ENCODE measurements around the gene SLC1A3. TPM values are rescaled to one million over a fixed set of nuclear protein-coding genes. Genes with fewer than 3 reads are reported as not detected.

Gene SLC1A3
- total and polyA plus RNA-seq, 2 donors (not counting 1 experiment from before 2014, with no cell fraction given) = 0.37 TPM; not detected in 1

- DNase-seq = no peak
- TF ChIP-seq CTCF (IDR thresholded peaks at IDR 0.05) (no peak), EZH2 (IDR thresholded peaks at IDR 0.05; ENCODE audit: borderline replicate concordance, insufficient read depth, low read depth, low read length, poor library complexity, severe bottlenecking) (no peak)
- H3K9ac ChIP-seq (ENCODE audit: low read length) = no peak overlapping the region
- no peak overlapping the region for H3K27ac ChIP-seq (ENCODE audit: low read length in 2 of 2)
- H3K27me3 Mint-ChIP-seq = peaks cover 60% of the 10 kb centered on the region
- ChIA-PET CTCF (no interaction called here), POLR2A (no interaction called here)
- H3K9me3 Mint-ChIP-seq (ENCODE audit: insufficient read depth) = no peaks in the 10 kb centered on the region
- no peak for ATAC-seq (ENCODE audit: low read depth)
- H3K4me3 ChIP-seq (ENCODE audit: control extremely low read depth in 1 of 5, extremely low read depth in 1 of 5, insufficient read depth in 1 of 5, low read depth in 2 of 5, low read length in 4 of 5) = no peak overlapping the region
- H3K79me2 ChIP-seq (ENCODE audit: control insufficient read depth, insufficient read depth, low read length) = no peaks in the 10 kb centered on the region
- H3K4me3 Mint-ChIP-seq = peak overlapping the region; percentile 20
- no peaks in the 10 kb centered on the region for H4K20me1 ChIP-seq (ENCODE audit: control insufficient read depth, insufficient read depth, low read length, poor library complexity, severe bottlenecking)
- intact Hi-C loops (cut with micrococcal nuclease) = no loop called here
- H3K4me1 ChIP-seq (ENCODE audit: control insufficient read depth in 2 of 2, insufficient read depth in 2 of 2, low read length in 2 of 2) = peaks cover 14 to 16% of the 10 kb centered on the region in 2 donors
- H3K27ac Mint-ChIP-seq = no peak overlapping the region
- H3K4me2 ChIP-seq (replicated peaks; ENCODE audit: low read depth, low read length, poor library complexity, severe bottlenecking) = no peak overlapping the region
- no peaks in the 10 kb centered on the region for H3K36me3 ChIP-seq (replicated peaks in 1 of 2; ENCODE audit: control extremely low read depth in 1 of 2, control insufficient read depth in 1 of 2, extremely low read depth in 1 of 2, insufficient read depth in 2 of 2, low read length in 1 of 2)
- H2AFZ ChIP-seq (ENCODE audit: insufficient read depth, low read depth, low read length, poor library complexity, severe bottlenecking) = no peak overlapping the region
- peaks cover 0 to 2% (median 0%) of the 10 kb centered on the region in 3 donors for H3K9me3 ChIP-seq (ENCODE audit: control extremely low read depth in 1 of 3, control insufficient read depth in 2 of 3, insufficient read depth in 1 of 3, low read length in 2 of 3)
- peaks cover 15% of the 10 kb centered on the region for H3K4me1 Mint-ChIP-seq
- peaks cover 0 to 36% (median 26%) of the 10 kb centered on the region in 4 experiments for H3K27me3 ChIP-seq (replicated peaks in 1 of 4; ENCODE audit: control extremely low read depth in 1 of 4, control insufficient read depth in 3 of 4, insufficient read depth in 4 of 4, low read length in 3 of 4)
Observed at GRCh38 chr5:36605241-36605640, 1.2 kb upstream of the SLC1A3 start.

GRCh38 chr5:36606036-36606427 is 374 bp upstream of the SLC1A3 start:
- no peaks in the 10 kb centered on the region for H3K36me3 ChIP-seq (replicated peaks in 1 of 2; ENCODE audit: control extremely low read depth in 1 of 2, control insufficient read depth in 1 of 2, extremely low read depth in 1 of 2, insufficient read depth in 2 of 2, low read length in 1 of 2)
- Mint-ChIP-seq H3K27ac (no peak overlapping the region), H3K9me3 (ENCODE audit: insufficient read depth) (no peaks in the 10 kb centered on the region), H3K4me3 (peak overlapping the region; percentile 87), H3K4me1 (peaks cover 15% of the 10 kb centered on the region), H3K27me3 (peaks cover 68% of the 10 kb centered on the region)
- no peak for DNase-seq
- H3K27ac ChIP-seq (ENCODE audit: low read length in 2 of 2) = no peak overlapping the region
- peak overlapping the region; percentile 80 for H3K4me2 ChIP-seq (replicated peaks; ENCODE audit: low read depth, low read length, poor library complexity, severe bottlenecking)
- intact Hi-C loops (cut with micrococcal nuclease) = no loop called here
- no peaks in the 10 kb centered on the region for H4K20me1 ChIP-seq (ENCODE audit: control insufficient read depth, insufficient read depth, low read length, poor library complexity, severe bottlenecking)
- H3K4me1 ChIP-seq (ENCODE audit: control insufficient read depth in 2 of 2, insufficient read depth in 2 of 2, low read length in 2 of 2) = peaks cover 14 to 16% of the 10 kb centered on the region in 2 donors
- WGBS (ENCODE audit: insufficient coverage) = 7% methylated on average over 4 of the region's 11 CpGs
- no peak for ATAC-seq (ENCODE audit: low read depth)
- H3K9me3 ChIP-seq (ENCODE audit: control extremely low read depth in 1 of 3, control insufficient read depth in 2 of 3, insufficient read depth in 1 of 3, low read length in 2 of 3) = peaks cover 0 to 2% (median 0%) of the 10 kb centered on the region in 3 donors
- peak overlapping the region; percentile 16 to 91 (median 51) for H3K4me3 ChIP-seq (ENCODE audit: control extremely low read depth in 1 of 5, extremely low read depth in 1 of 5, insufficient read depth in 1 of 5, low read depth in 2 of 5, low read length in 4 of 5)
- no peaks in the 10 kb centered on the region for H3K79me2 ChIP-seq (ENCODE audit: control insufficient read depth, insufficient read depth, low read length)
- TF ChIP-seq CTCF (IDR thresholded peaks at IDR 0.05) (no peak), EZH2 (IDR thresholded peaks at IDR 0.05; ENCODE audit: borderline replicate concordance, insufficient read depth, low read depth, low read length, poor library complexity, severe bottlenecking) (no peak)
- peaks cover 0 to 36% (median 26%) of the 10 kb centered on the region in 4 experiments for H3K27me3 ChIP-seq (replicated peaks in 1 of 4; ENCODE audit: control extremely low read depth in 1 of 4, control insufficient read depth in 3 of 4, insufficient read depth in 4 of 4, low read length in 3 of 4)
- POLR2A ChIA-PET = no interaction called here
- CTCF ChIA-PET = interaction anchor here (0.6 kb wide), 1 partner anchor 39 kb away, joined by 3 read pairs; no protein-coding TSS in a partner anchor
- H3K9ac ChIP-seq (ENCODE audit: low read length) = peak overlapping the region; percentile 66
- peak overlapping the region; percentile 71 for H2AFZ ChIP-seq (ENCODE audit: insufficient read depth, low read depth, low read length, poor library complexity, severe bottlenecking)

All from B cell (primary cell).